OCI-LY3 (cell line): ENCODE measurements around the gene RGMA.

Experiments used
- EZH2phosphoT487 ChIP-seq: fragments of 200-600 bp; shearing (Covaris generic); IDR thresholded peaks from 2 replicates; pipeline ENCODE4 v1.6.1; 2018; ENCODE audit warnings: antibody characterized with exemption, mixed run types, low read depth
- TF ChIP-seq, protein P1 (sequence below): fragments of 200-600, 300-600 bp; sonication (generic); IDR thresholded peaks from 2 replicates; pipeline ENCODE4 v1.5.1; 2014; ENCODE audit warnings: antibody characterized with exemption, low read length, low read depth

DNA sequence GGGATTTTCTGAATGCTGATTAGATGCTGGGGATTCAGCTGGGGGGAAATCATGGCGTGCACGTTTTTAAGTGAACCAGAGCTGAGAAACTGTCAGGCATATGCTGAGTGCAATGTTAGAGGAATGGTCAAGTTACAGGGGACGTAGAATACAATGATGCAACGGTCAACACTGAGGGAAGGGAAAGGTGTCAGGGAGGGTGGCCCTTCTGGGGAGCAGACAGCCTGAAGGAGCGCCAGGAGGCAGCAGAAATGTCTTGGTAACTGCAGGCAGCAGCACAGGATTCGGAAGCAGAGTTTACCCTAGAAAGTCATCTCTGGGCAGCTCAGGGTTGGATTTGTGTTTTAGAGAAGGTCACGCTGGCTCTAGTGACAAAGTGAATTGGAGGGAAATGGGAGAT, 47.6 kb upstream of the RGMA start:
- TF ChIP-seq, protein P1, sequence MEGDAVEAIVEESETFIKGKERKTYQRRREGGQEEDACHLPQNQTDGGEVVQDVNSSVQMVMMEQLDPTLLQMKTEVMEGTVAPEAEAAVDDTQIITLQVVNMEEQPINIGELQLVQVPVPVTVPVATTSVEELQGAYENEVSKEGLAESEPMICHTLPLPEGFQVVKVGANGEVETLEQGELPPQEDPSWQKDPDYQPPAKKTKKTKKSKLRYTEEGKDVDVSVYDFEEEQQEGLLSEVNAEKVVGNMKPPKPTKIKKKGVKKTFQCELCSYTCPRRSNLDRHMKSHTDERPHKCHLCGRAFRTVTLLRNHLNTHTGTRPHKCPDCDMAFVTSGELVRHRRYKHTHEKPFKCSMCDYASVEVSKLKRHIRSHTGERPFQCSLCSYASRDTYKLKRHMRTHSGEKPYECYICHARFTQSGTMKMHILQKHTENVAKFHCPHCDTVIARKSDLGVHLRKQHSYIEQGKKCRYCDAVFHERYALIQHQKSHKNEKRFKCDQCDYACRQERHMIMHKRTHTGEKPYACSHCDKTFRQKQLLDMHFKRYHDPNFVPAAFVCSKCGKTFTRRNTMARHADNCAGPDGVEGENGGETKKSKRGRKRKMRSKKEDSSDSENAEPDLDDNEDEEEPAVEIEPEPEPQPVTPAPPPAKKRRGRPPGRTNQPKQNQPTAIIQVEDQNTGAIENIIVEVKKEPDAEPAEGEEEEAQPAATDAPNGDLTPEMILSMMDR = no peak
- no peak for TF ChIP-seq EZH2phosphoT487
